ENCODE data around the gene SGIP1.

SGIP1 gene

DNA sequence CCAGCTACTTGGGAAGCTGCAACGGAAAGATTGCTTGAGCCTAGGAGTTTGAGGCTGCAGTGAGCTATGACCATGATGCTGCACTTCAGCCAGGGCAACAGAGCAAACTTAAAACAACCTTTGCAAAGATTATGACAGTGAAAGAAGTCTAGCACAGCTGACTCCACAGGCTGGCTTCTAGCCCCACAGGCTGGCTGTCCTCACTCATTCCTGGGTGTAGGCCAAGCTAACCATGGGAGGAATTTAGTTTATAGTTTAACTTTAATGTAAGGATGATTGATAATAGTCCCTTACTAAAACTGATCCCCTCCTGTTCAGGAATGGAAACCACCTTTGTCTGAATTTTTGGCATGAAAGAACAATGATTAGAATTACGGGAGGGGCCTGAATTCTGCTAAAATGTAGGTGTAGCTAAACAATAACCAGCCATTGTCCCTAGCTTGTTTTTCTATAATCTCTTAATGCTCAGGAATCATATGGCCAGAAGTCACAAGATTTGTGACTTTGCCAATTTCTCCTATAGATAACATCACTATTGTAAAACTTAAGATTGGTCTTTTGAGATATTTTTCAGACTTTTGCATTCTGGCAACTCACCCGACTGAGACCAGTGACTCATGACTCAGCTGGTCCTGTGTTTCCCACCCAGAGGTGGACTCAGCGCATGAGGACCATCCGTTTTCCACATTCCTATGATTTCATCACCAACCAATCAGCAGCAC, 28.1 kb upstream of the SGIP1 start:
- Mint-ChIP-seq H3K36me3 (no peaks in the 10 kb centered on the region), H3K4me1 (no peaks in the 10 kb centered on the region), H3K4me3 (no peak overlapping the region), H3K27ac (no peak overlapping the region), H3K27me3 (peaks cover 15% of the 10 kb centered on the region), H3K9me3 (no peaks in the 10 kb centered on the region)
- CTCF ChIA-PET, result interaction anchor here (0.7 to 3.5 kb wide), 2 partner anchors 10 to 263 kb away, joined by 3 to 28 read pairs; no protein-coding TSS in a partner anchor
- DNase-seq, result no peak

DNA sequence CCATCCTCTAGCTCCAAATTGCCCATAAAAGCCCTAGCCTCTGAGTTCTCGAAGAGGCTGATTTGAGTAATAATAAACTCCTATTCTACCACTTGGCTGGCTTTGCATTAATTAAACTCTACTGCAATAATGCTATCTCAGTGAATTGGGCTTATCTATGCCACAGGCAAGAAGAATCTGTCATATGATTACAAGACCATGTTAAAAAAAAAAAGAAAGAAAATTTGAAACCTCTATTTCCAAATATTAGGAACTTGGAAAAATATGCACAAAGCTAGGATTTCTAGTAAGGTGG, 27.6 kb upstream of the SGIP1 start:
- no peak overlapping the region for H3K27ac Mint-ChIP-seq
- H3K27me3 Mint-ChIP-seq, result peaks cover 15% of the 10 kb centered on the region

DNA sequence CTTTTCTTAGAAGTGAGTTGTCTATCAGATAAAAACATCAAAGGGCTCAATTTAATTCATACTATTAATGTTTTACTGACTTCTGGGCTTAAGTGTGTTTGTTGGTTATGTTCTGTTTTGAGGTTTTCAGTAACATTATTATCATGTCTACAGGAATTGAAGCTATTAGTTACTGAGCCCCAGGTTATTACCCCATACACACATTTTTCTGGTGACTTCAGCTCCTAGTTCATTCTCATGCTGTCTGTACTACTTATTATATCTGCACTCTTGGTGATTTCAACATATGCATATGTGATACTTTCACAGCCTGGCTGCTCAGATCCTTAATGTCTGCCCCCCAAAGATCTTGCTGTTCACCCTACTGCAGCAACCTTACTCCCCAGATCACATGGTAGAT, 27.0 kb upstream of the SGIP1 start:
- no peak overlapping the region for H3K27ac Mint-ChIP-seq

More for the DNA sequence above, 27.6 kb upstream of the SGIP1 start:
- H3K36me3 Mint-ChIP-seq, result no peaks in the 10 kb centered on the region
- CTCF ChIA-PET, result interaction anchor here (0.7 kb wide), 1 partner anchor 9 kb away, joined by 3 read pairs; no protein-coding TSS in a partner anchor
- no peaks in the 10 kb centered on the region for H3K9me3 Mint-ChIP-seq
- no peak overlapping the region for H3K4me3 Mint-ChIP-seq
- no peak for DNase-seq
- H3K4me1 Mint-ChIP-seq, result no peaks in the 10 kb centered on the region

DNA sequence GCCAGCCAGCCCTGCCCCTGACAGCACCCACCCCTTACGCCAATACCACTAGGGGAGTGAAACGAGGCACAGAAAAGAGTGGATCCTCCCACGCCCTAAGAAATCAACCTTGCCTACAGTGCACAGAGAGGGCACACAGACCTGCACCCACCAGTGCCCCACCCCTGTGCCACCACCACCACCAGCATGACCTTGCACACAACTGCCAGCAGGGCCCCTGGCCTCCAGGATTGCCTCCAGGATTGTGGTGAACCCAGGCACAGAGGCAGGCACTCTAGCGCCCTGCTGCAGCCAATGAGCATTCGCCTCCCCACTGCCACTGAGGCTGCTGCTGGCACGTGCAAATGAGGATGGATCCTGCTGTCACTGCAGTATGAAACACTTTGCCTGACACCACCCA, 23.5 kb upstream of the SGIP1 start:
- Mint-ChIP-seq H3K36me3 (no peaks in the 10 kb centered on the region), H3K27ac (no peak overlapping the region), H3K9me3 (no peaks in the 10 kb centered on the region), H3K4me1 (no peaks in the 10 kb centered on the region), H3K27me3 (peaks cover 5% of the 10 kb centered on the region), H3K4me3 (no peak overlapping the region)
- DNase-seq, result no peak
- CTCF ChIA-PET, result no interaction called here

More for the DNA sequence above, 27.0 kb upstream of the SGIP1 start:
- no peak for DNase-seq
- H3K36me3 Mint-ChIP-seq, result no peaks in the 10 kb centered on the region
- H3K4me3 Mint-ChIP-seq, result no peak overlapping the region
- H3K27me3 Mint-ChIP-seq, result peaks cover 10% of the 10 kb centered on the region
- CTCF ChIA-PET, result no interaction called here
- H3K9me3 Mint-ChIP-seq, result no peaks in the 10 kb centered on the region
- no peaks in the 10 kb centered on the region for H3K4me1 Mint-ChIP-seq

DNA sequence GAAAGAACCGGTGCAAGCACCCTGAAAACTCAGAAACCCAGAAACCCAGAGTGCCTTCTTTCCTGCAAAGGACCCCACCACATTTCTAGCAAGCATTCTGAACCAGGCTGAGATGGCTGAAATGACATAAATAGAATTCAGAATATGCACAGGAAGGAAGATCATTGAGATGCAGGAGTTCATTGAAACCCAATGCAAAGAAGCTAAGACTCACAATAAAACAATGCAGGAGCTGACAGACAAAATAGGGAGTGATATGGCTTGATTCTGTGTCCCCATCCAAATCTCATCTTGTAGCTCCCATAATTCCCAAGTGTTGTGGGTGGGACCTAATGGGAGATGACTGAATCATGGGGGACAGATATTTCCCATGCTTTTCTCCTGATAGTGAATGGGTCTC, 22.8 kb upstream of the SGIP1 start:
- CTCF ChIA-PET, result no interaction called here
- H3K27ac Mint-ChIP-seq, result no peak overlapping the region
- no peak for DNase-seq
- no peaks in the 10 kb centered on the region for H3K36me3 Mint-ChIP-seq
- H3K27me3 Mint-ChIP-seq, result peaks cover 3% of the 10 kb centered on the region
- no peaks in the 10 kb centered on the region for H3K4me1 Mint-ChIP-seq
- H3K4me3 Mint-ChIP-seq, result no peak overlapping the region
- H3K9me3 Mint-ChIP-seq, result no peaks in the 10 kb centered on the region

DNA sequence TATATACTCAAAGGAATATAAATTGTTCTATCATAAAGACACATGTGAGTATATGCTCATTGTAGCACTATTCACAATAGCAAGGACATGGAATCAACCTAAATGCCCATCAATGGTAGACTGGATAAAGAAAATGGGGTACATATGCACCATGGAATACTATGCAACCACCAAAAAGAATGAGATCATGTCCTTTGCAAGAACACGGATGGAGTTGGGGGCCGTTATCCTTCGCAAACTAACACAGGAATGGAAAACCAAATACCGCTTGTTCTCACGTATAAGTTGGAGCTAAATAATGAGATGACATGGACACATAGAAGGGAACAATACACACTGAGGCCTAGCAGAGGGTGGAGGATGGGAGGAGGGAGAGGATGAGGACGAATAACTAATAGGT, 16.0 kb upstream of the SGIP1 start:
- no peak overlapping the region for H3K4me3 Mint-ChIP-seq
- H3K4me1 Mint-ChIP-seq, result no peaks in the 10 kb centered on the region
- H3K36me3 Mint-ChIP-seq, result no peaks in the 10 kb centered on the region
- no peaks in the 10 kb centered on the region for H3K9me3 Mint-ChIP-seq
- H3K27me3 Mint-ChIP-seq, result no peaks in the 10 kb centered on the region
- no peak overlapping the region for H3K27ac Mint-ChIP-seq
- DNase-seq, result no peak
- CTCF ChIA-PET, result no interaction called here

DNA sequence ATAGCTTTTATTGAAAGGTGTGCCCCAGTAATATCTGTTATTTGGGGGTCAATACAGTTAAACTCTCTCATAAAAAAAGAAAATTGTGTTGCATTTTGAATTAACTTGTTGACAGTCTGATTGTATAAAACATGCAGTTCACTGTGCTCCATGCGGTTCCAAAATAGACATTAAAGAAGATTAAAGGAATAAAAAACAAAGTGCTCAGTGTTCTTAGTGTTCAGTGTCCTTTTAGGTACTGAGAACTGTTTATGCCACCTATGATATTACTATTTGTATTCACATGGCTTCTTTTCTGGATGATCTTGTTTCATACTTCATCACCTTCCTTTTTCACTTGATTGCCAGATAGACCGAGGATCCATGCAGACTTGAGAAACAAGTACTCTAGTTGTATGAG, 15.3 kb upstream of the SGIP1 start:
- CTCF ChIA-PET, result no interaction called here
- DNase-seq, result no peak
- no peaks in the 10 kb centered on the region for H3K9me3 Mint-ChIP-seq
- no peak overlapping the region for H3K27ac Mint-ChIP-seq
- no peaks in the 10 kb centered on the region for H3K36me3 Mint-ChIP-seq
- no peaks in the 10 kb centered on the region for H3K4me1 Mint-ChIP-seq
- H3K4me3 Mint-ChIP-seq, result no peak overlapping the region
- no peaks in the 10 kb centered on the region for H3K27me3 Mint-ChIP-seq

DNA sequence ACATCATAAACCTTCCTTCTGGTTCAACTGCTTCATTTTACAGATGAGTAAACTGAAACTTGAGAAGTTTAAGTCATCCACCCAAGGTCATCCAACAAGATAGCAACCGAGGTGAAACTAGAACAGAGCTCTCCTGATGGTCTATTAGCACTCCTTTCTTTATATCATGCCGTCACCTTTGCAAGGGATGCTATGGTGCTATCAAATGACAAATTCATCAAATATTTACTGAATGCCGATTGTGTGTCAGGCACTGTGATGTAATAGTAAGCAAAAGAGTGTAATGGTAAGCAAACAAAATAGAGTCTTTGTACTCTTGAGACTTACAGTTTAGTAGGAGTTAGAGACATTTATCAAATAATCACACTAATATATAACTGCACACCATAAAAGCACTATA, 14.0 kb upstream of the SGIP1 start:
- H3K4me1 Mint-ChIP-seq, result no peaks in the 10 kb centered on the region
- H3K27ac Mint-ChIP-seq, result no peak overlapping the region
- no peaks in the 10 kb centered on the region for H3K9me3 Mint-ChIP-seq
- no peak for DNase-seq
- no peak overlapping the region for H3K4me3 Mint-ChIP-seq
- no peaks in the 10 kb centered on the region for H3K36me3 Mint-ChIP-seq
- CTCF ChIA-PET, result no interaction called here
- H3K27me3 Mint-ChIP-seq, result no peaks in the 10 kb centered on the region

DNA sequence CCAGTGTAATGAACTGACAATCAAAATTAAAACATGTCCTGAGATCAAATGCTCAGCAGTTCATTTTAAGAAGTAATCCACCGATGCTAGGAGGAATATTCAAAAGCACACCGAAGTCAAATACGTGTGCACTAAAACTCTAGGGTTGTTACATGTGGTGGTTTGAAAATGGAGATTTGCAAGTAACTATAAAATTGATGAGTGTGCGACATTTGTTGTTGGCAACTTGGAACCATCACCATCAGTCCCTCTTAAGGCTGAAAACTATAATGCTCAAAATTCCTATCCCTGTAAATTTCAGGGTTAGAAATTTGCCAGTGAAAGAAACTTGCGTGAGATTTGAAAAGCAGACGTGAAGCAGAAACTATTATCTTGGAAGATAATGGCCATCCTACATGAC, 13.3 kb upstream of the SGIP1 start:
- no peaks in the 10 kb centered on the region for H3K9me3 Mint-ChIP-seq
- no peaks in the 10 kb centered on the region for H3K36me3 Mint-ChIP-seq
- no peaks in the 10 kb centered on the region for H3K4me1 Mint-ChIP-seq
- H3K27ac Mint-ChIP-seq, result no peak overlapping the region
- CTCF ChIA-PET, result no interaction called here
- DNase-seq, result no peak
- H3K27me3 Mint-ChIP-seq, result no peaks in the 10 kb centered on the region
- H3K4me3 Mint-ChIP-seq, result no peak overlapping the region

DNA sequence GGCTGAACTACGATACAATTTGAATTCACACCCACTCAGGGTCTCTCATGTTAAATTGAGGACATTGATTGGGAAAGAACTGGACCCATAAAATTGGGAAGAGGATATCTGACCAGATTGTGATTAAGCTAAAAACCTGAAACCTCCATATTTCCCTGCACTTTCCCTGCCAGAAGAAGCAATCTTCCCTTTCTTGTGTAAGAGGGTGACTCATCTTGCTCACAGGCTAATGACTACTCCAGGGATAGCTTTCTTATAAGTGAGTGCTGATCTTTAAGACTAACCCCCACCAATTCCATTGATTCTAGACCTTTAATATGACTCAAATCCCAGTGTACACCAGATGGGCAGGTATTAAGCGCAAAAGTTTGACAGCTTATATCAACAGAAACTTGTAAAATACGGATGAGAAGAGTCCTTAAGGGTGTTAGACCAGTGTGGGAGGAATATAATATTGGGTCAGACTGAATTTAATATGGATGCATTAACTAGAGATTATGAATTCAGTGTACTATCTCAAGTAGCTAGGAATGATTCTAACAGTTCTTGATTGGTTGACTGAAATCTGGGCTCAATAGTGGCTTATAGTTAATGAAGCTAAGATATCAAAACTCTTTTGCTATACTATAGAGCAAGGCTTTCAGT, 12.1 kb upstream of the SGIP1 start:
- no peaks in the 10 kb centered on the region for H3K4me1 Mint-ChIP-seq
- H3K9me3 Mint-ChIP-seq, result no peaks in the 10 kb centered on the region
- no peaks in the 10 kb centered on the region for H3K27me3 Mint-ChIP-seq
- no peak overlapping the region for H3K4me3 Mint-ChIP-seq
- H3K27ac Mint-ChIP-seq, result no peak overlapping the region
- CTCF ChIA-PET, result no interaction called here
- no peaks in the 10 kb centered on the region for H3K36me3 Mint-ChIP-seq
- DNase-seq, result no peak

DNA sequence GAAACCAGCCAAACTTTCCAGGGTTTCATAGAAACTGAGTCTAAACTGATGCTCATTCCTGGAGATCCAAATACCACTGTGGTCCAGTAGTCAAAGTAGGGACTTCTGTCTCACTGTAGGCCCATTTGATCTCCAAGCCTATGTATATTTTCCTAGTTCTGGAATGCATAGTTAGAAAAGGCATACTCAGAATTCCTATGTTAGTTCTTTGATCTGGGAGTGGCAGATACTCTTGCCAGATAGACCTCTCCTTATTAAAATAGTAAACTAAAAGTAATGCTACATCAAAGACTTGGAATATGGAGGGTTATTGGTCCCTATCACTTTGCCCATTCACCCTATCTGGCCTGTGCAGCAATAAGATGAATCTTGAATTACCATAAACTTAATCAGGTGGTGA, 10.4 kb upstream of the SGIP1 start:
- Mint-ChIP-seq H3K27me3 (no peaks in the 10 kb centered on the region), H3K9me3 (no peaks in the 10 kb centered on the region), H3K4me1 (no peaks in the 10 kb centered on the region), H3K4me3 (no peak overlapping the region), H3K27ac (no peak overlapping the region), H3K36me3 (no peaks in the 10 kb centered on the region)
- CTCF ChIA-PET, result no interaction called here
- no peak for DNase-seq

DNA sequence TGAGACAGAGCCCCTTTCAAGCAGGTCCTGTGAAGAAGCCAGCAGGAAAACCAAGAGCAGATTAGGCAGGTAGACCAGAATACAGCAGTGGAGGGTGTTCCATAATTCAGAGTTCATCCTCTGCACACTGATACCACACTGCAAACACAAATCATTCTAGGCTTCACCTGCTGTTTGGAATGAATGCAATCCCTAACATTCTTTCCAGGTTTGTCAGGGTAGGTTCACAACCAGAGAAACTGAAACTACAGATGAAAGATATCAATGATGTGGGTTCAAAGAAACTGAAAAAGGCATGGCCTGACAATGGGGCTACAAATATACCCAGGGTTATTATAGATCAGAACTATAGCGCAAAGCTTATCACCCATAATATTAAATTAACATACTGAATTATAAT, 8.9 kb upstream of the SGIP1 start:
- H3K36me3 Mint-ChIP-seq, result no peaks in the 10 kb centered on the region
- no peaks in the 10 kb centered on the region for H3K27me3 Mint-ChIP-seq
- H3K27ac Mint-ChIP-seq, result no peak overlapping the region
- no peak overlapping the region for H3K4me3 Mint-ChIP-seq
- H3K9me3 Mint-ChIP-seq, result no peaks in the 10 kb centered on the region
- no peak for DNase-seq
- CTCF ChIA-PET, result no interaction called here
- no peaks in the 10 kb centered on the region for H3K4me1 Mint-ChIP-seq

DNA sequence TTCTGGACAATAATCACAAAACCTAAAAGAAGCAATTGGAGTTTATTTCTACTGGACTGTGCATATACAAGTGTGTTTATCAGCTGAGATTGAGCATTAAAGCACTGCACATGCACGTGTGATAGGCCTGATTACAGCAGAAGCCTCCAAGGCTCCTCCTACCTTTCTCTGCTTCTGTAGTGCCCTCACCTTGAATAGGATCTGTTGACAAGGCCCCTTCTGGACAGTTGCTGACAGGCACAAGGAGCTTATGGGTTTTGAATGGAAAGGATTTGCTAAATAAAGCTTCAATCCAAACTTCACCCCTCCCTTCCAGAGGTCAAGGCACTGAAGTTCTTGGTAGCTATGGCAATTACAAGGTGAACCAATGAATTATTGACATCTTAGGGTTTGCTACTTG, 7.9 kb upstream of the SGIP1 start:
- no peaks in the 10 kb centered on the region for H3K27me3 Mint-ChIP-seq
- H3K4me1 Mint-ChIP-seq, result no peaks in the 10 kb centered on the region
- no peak overlapping the region for H3K27ac Mint-ChIP-seq
- no peaks in the 10 kb centered on the region for H3K9me3 Mint-ChIP-seq
- H3K36me3 Mint-ChIP-seq, result no peaks in the 10 kb centered on the region
- CTCF ChIA-PET, result no interaction called here
- no peak for DNase-seq
- H3K4me3 Mint-ChIP-seq, result no peak overlapping the region

DNA sequence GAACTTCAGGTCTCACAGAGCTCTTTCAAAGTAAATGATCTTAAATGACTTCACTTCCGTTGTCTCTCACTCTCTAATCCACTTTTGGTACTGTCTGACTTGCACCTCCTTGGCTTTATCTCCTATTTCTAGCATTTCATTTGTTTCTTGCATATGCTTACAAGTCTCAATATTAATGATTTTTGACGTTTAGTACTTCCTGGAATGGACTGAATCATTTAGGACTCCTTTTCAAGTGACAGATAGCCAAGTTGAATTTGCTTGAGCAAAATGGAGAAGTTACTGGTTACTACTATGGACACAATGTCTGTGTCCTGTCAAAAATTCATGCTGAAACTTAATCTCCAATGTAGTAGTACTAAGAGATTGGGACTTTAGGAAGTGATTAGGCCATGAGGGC, 7.0 kb upstream of the SGIP1 start:
- Mint-ChIP-seq H3K27ac (no peak overlapping the region), H3K9me3 (no peaks in the 10 kb centered on the region), H3K27me3 (peaks cover 5% of the 10 kb centered on the region), H3K4me1 (peaks cover 2% of the 10 kb centered on the region), H3K36me3 (no peaks in the 10 kb centered on the region), H3K4me3 (no peak overlapping the region)
- CTCF ChIA-PET, result no interaction called here
- no peak for DNase-seq

DNA sequence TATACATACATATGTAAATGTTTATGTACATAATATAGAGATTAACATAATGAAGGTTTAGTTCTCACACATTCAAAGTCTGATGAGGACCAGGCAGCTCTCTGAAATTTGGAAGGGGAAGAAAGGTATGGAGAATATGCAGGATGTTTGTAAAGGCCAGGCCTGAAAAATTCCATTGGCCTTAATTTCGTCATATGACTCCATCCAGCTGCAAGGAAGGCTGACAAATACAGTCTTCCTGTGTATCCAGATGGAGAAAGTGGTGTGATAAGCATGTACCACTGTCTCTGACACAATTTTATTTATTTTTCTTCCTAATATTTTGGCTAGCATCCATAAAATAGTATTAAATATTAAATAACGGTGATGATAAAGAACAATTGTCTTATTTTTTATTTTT, 6.3 kb upstream of the SGIP1 start:
- CTCF ChIA-PET, result no interaction called here
- DNase-seq, result no peak
- Mint-ChIP-seq H3K27ac (no peak overlapping the region), H3K27me3 (peaks cover 9% of the 10 kb centered on the region), H3K4me1 (peaks cover 6% of the 10 kb centered on the region), H3K36me3 (no peaks in the 10 kb centered on the region), H3K4me3 (no peak overlapping the region), H3K9me3 (no peaks in the 10 kb centered on the region)

DNA sequence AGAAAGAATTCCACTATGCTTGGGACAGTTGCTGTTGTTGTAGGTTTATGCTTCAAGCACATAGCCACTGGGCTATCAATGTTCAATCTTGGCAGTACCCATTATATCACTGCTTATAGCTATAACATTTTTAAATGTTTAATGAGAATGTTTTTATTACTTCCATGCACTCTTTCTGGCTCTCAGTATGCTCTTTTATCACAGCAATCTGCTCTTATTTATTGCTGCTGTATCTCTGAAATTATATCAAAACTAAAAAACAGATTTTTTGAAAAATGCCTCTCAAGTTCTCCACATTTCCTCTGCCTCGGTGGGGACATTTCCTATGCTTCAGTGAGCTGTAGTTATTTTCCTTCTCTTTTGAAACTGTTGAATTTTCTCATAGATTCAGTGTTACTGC, 5.4 kb upstream of the SGIP1 start:
- Mint-ChIP-seq H3K36me3 (no peaks in the 10 kb centered on the region), H3K4me3 (no peak overlapping the region), H3K4me1 (peaks cover 13% of the 10 kb centered on the region), H3K9me3 (no peaks in the 10 kb centered on the region), H3K27me3 (peaks cover 18% of the 10 kb centered on the region), H3K27ac (no peak overlapping the region)
- CTCF ChIA-PET, result no interaction called here
- DNase-seq, result no peak

All from activated naive CD4-positive, alpha-beta T cell treated with anti-CD3 and anti-CD28 coated beads, Interleukin-2, amount 10 ng/mL, durations not matched to agents 7 days and 5 days (primary cell).